SKM-1 treated with dmso at 0.1 percent for 144 hours (cell line): Measurements from ENCODE around the gene RNF224.

Experiments
- DNase-seq: peaks from one replicate; lab custom pipeline; 2025; ENCODE audit not compliant: unreplicated experiment; lab: John Stamatoyannopoulos, UW

RNF224 gene

DNA sequence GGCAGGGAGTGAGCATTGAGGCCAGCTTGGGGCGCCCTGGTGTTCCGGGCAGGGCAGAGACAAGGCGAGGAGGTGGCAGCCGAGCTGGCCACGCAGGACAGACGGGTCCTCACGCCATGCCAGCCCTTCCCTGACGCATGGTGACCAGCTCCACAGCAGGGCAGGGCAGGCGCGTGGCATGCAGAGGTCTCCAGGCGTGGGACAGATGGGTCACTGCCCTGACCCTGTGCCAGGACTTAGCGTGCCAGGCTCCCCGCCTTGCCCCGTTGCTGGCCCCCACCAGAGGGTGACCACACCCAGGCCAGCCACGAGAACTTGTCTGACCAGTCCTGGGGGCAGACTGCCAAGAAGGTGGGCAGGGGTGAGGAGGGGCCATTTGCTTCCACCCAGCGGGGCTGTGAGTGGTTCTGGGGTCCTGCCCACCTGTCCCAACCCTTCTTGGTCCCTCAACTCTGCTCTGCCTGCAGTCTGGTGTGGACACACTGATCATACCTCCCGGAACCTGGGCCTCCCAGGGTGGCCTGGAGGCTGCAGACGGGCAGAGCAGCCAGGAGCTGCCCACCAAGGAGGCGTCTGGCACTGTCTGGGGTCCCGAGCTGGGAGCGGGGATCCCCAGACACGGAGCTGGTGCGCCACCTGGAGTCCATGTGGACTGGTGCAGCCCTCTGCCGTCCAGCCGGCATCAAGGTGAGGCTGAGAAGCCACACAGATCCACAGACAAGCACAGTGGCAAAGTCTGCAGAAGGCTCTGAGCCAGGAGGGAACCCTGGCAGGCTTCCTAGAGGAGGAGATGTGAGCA lies at the start of gene RNF224:
Gene RNF224, plus strand, starts transcription at position 449 of the 799 bp plus-strand sequence. CDS start 834 bp downstream, outside the sequence.
- DNase-seq, result peak; percentile 50

DNA sequence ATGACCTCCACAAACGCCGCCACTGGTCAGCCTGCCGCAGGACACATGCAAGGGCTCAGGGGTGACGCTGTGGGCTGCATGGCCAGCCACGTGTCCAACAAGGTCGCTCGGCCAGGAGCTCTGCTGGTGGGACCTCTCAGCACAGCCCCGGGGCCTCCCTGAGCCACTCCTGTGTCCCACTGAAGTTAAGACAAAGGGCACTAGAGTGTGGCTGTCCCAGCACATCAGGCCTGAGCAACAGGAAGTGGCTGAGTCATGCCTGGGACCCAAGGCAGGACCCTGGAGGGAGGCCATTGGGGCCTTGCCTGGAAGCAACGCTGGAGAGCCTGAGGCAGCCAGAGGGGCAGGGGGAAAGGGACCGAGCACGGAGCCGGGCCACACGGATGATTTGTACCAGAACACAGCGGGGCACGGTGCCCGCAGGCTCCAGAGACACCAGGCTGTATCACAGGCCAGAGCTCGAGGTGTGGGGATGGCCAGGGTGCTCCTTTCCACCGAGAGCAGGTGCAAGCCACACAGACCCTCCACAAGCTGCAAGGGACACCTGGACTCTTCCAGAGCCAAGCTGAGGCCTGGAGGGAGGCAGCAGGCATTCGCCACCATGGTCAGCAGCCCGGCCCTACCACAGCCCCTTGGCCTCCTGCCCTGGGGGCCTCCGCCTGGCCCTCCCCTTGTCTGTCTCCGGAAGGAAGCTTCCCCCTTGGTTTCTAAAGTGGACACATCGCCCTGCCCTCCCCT lies 48.9 kb upstream of the RNF224 start:
- no peak for DNase-seq

DNA sequence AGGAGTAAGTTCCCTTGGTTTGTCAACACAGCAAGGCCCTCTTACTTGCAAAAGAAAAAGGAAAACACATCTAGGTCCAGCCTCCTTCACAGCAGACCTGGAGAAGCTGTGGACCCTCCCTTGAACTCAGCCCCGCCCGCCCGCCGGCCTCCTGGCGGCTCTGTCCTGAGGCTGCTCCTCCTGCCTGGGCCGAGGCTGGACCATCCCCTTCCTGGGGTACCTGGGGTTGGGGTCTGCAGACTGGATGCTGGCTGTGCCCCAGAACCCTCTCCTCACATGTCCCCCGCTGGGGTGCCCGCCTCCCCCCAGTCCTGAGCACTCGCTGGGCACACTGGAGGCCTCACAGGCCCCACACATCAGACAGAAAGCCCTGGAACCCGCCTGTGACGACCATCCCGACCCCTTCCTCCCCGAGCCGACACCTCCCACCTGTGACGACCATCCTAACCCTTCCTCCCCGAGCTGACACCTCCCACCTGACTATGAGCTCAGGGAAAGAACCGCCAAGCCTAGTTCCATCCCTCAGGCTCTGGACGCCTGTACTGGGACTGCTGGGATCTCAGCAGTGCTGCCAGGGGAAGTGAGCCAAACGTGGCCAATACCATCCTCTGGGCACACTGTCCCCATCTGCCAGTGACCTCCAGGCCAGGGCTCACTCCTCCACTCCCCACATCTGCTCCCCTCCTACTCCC lies 48.2 kb upstream of the RNF224 start:
- no peak for DNase-seq

DNA sequence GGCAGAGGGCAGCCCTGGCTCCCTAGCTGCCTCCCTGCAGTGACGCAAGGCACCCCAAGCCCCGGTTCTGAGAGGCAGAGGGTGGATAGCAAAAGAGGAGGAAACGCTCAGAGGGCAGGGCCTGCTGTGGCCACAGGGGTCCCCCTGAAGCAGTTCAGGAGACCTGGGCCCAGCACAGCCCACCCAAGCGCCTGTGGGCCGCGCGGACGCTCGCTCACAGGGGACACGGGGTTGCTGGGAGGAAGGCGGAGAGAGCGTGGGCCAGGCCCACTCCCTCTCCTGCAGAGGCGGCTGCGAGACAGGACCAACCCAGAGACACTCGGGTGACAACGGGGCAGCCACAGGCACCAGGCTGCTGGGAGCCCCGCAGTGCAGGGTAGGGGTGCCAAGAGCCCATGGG lies 47.5 kb upstream of the RNF224 start:
- no peak for DNase-seq

DNA sequence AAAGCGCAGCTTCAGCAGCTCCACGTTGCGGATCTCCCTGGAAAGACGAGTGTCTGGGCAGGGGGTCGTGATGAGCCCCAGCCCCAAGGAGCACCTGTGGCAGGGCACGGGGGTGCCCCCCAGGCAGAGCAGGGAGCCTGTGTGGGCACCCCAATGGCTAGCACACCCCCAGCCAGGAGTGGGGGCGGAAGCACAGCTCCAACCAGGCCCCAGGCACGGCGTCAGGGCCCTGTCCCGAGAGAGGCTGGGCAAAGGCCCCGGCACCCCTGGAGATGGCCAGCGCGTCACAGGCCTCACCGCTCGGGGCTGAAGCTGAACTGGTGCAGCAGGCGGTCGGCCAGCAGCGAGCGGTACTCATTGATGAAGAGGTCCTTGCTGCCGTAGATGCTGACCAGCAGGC lies 46.8 kb upstream of the RNF224 start:
- no peak for DNase-seq

DNA sequence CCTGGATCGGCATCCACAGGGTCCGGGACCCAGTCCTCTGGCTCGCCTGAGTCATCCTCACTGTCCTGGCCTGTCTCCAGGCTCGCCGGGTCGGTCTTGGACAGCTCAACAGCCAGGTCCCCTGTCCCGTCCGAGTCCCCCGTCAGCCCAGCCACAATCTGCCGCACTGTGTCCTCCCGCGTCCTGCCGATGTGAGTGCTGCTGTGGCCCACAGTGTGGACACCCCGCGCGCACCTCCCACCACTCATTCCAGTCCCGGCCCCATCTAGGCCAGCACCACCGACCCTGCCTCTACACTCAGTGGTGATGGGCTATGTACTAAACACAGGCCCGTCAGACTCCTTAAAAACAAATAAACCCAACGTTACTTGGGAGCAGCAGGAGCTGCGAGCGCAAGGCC lies 45.6 kb upstream of the RNF224 start:
- no peak for DNase-seq

DNA sequence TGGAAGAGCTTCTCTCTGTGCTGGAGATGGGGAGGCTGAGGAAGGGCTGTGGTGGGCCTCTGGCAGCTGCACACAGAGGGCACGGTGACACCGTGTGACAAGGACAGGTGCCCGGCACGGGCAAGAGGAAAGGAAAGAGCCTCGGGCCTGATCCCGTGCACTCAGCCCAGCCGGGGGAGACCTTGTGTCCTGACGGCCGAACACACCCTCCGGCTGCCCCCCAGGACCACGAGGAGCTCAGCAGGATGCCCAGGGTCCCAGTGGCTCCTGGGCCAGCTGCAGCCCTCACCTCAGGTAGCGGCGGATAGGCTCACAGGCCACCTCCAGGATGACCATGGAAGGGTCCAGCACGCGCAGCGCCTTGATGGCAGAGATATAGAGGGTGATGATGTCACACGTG lies 44.5 kb upstream of the RNF224 start:
- DNase-seq, result no peak

DNA sequence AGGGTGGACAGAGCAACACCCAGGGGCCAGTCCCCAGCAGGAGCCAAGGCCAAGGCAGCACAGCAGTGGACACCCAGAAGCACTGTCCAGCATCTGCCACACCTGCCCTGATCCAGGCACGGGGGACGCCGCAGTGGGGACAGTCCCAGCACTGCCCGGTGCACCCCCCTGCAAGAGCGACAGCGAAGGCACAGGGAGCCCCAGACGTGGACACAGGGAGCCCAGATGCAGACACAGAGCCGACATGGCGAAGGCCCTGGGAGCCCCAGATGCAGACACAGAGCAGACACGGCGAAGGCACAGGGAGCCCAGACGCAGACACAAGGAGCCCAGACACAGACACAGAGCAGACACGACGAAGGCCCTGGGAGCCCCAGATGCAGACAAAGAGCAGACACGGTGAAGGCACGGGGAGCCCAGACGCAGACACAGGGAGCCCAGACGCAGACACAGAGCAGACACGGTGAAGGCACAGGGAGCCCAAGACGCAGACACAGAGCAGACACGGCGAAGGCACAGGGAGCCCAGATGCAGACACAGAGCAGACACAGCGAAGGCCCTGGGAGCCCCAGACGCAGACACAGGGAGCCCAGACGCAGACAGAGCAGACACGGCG lies 43.2 kb upstream of the RNF224 start:
- no peak for DNase-seq

DNA sequence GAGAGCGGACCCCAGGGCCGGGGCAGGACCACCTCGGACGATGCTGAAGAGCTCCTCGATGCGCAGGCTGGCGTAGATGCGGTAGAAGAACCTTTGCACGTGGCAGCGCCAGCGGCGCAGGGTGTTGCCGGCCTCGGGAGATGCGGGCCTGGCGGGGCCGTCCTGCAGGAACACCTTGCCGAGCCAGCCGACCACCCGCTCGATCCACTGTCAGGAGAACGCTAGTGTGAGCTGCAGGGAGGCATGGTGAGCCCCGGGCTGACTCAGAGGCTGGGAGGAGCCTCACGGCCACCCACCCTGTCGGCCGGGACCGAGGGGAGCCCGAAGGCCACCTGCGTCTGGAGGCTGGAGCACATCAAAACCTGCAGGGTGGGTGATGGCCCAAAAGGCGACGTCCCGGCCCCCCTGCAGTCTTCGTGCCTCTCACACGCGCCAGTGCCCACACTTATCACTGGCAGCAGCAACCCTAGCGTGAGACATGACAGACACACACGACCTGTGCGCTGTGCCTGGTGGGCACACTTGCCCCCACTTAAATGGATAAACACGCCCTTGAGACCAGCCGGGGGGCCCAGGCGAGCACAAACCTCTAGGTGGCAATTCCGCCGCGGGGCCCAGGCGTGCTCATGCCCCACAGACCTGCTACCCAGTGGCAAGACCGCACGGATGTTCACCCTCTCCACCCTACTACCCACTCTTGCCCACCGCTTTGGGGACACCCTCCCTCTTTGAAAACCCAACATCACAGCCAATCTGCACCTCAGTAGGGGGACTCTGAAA lies 42.2 kb upstream of the RNF224 start:
- no peak for DNase-seq

DNA sequence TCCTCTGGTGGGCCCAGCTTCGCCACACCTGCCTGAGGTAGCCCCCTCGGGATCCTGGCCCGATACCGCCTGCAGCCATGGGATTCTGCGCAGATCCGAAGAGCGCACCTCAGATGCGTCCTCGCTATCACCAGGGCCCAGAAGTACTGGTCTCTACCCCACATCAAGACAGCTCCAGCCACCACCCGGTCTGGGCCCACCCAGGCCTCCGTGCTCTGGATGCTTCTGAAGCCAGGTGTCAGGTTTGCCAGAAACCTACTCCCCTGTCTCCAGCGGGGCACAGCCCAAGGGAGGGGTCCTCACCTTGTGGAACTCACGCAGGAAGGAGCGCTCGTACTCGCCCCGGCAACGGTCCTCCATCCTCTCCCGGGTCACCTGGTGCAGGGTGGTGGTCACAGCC lies 41.4 kb upstream of the RNF224 start:
- DNase-seq, result no peak

DNA sequence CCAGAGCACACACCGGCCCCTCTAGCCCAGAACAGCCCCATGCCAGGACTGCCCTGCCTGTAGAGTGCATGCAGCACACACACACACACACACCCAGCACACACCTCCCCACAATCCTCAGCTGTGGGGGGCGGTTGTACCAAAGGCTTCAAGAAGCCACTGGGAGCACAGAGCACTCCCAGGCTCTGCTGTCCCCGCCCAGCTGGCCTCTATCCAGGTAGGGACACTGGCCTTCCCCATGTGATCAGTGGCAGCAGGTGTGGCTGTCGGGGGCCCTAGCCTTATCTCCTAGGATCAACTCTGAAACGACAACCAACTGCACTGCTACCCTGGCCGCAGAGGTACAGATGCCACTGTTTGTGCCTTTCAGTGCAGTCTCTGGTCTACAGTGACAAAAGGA lies 40.9 kb upstream of the RNF224 start:
- DNase-seq, result no peak

DNA sequence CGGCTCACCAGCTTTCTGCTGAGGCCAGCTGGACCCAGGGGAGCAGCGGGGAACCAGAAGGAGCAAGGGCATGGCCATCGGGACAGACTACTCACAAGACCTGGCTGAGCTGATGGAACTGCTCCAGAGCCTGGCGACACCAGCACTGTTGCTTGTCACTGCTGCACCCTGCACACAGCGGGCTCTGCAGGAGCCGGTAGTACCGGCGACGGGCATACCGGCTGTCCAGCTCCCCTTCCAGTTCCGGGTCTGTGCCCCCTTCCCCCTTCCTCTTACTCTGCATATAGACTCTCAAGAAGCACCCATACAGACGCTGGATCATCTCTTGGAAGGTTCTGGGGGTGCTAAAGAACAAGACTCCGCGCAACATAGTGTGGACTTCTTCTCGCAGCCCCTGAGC lies 39.9 kb upstream of the RNF224 start:
- DNase-seq, result no peak

DNA sequence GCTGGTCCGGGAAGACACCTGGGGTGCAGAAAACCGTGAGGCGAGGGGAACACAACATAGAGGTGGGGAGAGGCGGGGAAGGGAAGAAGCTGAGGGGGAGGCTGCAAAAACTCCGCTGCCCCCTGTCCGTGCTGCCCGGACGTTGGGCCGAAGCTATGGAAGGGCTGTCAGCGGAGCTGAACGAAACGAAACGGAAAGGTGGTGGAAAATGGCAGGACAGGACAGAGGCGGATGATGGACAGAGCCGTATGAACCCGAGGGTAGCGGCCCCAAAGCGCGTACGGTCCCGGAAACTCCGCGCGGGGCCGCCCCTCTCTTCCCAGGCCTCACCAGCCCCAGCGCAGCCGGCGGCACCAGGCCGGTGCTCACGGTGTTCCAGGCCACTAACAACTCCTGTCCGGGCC lies 39.2 kb upstream of the RNF224 start:
- DNase-seq, result no peak

DNA sequence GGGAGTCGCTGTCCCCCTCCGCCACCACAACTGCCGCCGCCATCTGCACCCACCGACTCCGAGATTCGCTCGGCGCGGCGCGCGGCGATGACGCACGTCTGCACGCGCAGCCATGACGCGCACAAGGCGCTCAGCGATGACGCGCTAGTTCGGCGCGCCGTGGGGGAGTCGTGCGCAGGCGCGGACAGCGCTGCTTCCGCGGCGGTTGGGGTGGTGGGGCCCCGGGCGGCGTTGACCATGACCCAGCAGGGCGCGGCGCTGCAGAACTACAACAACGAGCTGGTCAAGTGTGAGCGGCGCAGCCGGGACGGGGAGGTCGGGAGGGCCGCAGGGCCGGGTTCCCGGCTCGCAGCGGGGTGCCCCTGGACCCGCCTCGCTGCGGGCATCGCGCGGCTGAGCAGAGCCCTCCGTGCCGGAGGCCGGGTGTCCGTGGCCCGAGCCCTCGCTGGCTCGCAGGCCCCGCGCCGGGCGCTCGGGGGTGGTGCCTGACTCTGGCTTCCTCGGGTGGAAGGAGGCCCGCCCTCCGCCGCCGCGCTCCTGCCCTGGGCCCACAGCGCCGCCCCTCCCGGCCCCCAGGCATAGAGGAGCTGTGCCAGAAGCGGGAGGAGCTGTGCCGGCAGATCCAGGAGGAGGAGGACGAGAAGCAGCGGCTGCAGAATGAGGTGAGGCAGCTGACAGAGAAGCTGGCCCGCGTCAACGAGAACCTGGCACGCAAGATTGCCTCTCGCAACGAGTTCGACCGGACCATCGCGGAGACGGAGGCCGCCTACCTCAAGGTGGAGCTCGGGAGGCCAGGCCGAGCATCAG lies 38.6 kb upstream of the RNF224 start, which contains the start of the genes ANAPC2 and SSNA1:
Gene ANAPC2, minus strand, starts transcription at position 71 of the 807 bp plus-strand sequence. Its CDS starts 28 bp downstream, at position 43.
Gene SSNA1, plus strand, starts transcription at position 187 of the 807 bp plus-strand sequence. Its CDS starts 51 bp downstream, at position 238.
- DNase-seq, result peak; percentile 82

DNA sequence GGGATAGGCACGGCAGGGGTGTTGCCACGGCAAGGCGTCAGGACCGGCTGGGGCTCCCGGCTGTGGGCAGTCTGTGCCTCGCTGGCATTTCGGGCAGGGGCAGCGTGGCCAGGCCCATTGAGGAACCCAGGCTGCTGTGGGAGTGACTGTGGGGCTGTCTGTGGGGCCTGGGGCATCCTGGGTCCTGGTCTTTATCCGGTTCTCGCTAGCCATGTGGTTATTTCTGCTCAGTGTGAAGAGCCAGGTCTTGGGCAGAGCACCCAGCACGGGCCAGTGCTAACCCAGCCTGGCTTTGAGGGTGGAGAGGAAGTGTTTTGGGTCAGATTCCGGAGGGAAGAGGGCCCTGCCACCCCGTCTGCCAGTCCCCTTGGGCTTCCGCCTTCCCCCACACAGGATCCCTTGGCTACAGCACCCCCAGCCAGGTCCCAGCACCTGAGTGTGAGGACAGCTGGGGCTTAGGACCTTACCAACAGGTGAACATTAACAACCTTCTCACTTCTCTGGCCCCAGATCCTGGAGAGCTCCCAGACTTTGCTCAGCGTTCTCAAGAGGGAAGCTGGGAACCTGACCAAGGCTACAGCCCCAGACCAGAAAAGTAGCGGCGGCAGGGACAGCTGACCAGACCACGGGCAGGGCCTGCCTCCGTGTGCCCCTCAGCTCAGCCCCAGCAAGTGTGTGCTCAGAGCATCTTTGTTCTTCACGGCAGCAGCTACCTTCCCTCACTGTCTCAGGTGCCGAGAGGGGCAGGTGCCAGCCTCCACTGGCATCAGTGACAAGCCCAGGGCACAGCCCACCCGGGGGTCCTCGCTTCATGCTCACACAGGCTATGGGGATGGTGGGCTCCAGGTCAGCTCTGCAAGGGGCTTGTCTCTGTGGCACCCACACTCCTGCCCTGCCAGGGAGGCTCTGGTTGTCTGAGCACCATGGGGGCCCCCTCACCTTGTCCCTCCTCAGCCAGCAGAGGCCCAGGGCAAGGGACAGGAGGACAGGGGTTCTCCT lies 37.7 kb upstream of the RNF224 start:
- DNase-seq, result no peak

DNA sequence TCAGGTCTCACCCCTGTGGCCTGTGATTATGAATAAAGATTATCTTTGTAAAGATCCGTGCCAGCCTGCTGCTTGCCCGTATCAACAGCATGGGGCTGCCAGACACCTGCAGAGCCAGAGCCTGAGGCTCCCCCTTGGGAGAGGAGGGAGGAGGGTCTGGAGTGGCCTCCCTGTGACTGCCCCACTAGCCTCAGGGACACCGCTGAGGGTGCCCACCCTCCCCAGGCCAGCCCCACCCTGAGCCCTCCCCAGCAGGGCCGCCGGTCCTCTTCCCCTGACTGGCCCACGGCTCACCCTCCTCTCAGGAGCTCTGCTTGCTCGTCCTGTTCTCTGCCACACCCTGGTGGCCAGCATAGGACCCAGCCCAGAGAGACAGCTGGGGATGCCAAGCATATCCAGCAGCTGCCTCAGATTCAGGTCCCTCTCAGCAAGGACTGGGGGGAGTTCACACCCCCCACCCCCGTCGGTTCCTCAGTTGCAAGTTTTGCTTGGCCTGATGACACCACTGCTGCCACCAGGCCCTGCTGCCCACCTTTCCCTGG lies 36.9 kb upstream of the RNF224 start:
- no peak for DNase-seq

DNA sequence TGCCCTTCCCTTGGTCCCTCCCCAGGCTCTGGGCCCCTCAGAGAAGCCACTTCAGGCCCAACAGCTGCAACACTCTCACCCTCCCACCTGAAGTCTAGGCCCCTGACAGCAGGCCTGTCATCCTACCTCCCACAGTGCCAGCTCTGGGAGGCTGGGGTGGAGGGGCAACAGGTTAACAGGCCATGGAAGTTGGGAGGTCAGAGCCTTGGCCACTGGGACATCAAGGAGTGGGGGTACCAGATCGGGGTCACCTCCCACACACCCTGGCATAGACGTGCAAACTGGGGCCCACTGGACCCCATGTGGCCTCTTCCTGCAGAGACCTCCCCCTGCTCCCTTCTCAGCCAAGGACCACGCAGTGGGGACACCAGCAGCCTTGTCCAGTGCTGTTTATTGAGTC lies 36.1 kb upstream of the RNF224 start:
- no peak for DNase-seq
